HG03175 (cell line): ENCODE results near the gene AIG1.
"Not testable (repeated sequence)": the region's sequence is repeated elsewhere in the genome, so short reads cannot be mapped to it uniquely, and the experiment has no call there.

Source experiments
- ATAC-seq: cut with Tn5 transposase; IDR thresholded peaks from one replicate; pipeline ENCODE4 v1.9.1; 2021; ENCODE audit warnings: mild to moderate bottlenecking, moderate library complexity; ENCODE audit not compliant: unreplicated experiment

The AIG1 gene

DNA sequence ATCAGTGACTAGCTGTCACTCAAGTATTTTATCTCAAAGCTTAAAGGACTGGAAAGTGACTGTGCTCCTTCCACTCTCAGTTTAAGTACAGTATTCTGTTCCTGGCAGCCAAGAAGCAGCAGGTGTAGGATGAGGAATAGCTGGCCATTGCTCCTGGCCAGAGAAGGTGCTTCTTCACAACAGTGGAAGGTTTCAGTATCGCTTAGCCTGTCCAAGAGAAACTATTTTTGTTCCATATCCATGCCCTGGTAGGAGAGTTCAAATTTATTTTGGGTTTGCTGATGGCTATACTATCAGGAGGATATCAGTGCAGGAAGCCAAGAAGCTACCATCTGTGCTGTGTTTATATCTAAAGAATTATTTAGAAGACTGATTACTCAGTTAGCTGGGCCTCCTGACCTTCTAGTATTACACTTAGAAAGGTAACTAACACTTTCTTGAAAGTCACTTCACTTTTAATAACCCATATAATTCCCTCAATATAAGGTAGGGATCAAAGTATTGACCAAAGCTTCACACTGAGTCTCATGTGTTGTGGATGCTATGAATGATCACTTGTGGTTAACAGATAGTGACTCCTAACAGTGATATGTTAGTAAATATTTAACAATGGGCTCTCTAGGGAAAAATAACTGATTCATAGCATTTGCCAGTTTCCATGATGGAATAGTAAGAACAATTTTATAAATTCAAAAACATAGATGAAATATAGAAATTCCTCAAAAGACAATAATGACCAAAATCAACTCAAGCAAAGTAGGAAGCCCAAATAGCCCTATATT is 99.9 kb downstream of the AIG1 start:
- ATAC-seq, result peak; percentile 49

DNA sequence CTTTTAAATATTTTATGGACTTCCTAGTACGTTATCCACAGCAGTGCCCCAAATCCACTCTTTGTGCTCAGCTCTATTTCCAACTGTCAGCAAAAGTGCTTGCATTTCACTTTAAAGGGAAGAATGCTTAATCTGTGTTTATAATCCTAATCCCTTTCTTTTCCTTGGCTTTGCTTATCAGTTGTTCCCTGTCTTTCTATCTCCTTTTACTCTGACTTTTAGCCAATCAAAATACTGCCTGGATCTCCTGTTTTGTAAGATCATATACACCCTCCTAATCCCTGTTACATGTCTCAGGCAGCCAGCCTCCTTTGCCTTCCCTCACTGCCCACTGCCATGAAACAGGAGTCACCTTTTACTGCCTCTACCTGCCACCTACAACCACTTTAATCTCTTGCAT is 102.9 kb downstream of the AIG1 start:
- ATAC-seq, result no peak

- no peak for ATAC-seq
These were observed 103.9 kb downstream of the AIG1 start for GRCh38 chr6:143164565-143165105.

- no peak for ATAC-seq
These were observed 104.7 kb downstream of the AIG1 start for GRCh38 chr6:143165315-143165855.

DNA sequence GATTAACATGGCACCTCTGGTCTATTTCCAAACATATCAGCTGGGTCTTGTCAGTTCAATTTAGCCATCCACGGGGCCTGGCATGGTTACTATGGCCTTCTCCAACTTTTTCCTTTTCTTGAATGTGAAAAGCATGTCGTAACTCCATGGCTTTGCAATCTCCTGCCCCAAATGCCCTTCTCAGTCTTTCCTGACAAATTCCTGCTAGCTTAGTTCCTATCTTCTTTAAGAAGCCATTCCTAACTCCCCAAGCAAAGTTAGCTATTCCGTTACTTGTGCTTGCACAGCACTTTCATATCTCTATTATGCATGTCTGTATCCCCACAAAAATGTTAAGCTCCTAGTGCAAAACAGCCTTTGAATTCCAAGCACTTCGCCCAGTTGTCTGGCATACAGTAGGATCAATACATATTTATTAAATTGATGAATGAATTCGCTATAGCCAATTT is 105.6 kb downstream of the AIG1 start:
- ATAC-seq, result no peak

DNA sequence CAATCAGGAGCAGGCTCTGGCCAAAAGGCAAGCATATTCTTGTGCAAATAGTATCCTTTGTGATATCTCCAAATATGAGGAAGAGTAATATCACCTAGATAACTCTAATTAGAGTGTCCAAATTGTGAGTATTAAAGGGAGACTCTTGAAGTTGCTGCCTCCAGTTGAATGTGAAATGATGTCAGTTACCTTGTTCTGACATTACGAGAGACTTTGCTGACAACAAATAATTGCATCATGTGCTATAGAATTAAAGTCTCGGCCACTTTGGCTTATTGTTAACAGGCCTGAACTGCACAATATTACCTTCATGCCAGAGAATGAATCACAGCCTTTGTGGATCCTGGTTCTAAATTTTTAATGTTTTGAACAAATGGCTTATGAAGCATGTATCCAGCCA is 106.5 kb downstream of the AIG1 start:
- no peak for ATAC-seq

DNA sequence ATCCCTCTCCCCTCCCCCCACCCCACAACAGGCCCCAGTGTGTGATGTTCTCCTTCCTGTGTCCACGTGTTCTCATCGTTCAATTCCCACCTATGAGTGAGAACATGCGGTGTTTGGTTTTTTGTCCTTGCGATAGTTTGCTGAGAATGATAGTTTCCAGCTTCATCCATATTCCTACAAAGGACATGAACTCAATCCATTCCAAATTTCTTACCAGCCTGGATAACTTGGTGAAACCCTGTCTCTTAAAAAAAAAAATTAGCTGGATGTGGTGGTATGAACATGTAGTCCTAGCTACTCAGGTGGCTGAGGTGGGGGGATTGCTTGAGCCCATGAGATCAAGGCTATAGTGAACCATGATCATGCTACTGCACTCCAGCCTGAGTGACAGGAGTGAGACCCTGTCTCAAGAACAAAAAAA is 107.7 kb downstream of the AIG1 start:
- not testable (repeated sequence) for ATAC-seq

- no peak for ATAC-seq
These were observed 108.8 kb downstream of the AIG1 start for GRCh38 chr6:143169440-143169839.

- no peak for ATAC-seq
These were observed 113.8 kb downstream of the AIG1 start for GRCh38 chr6:143174516-143174915.

- ATAC-seq, result no peak
These were observed 114.3 kb downstream of the AIG1 start for GRCh38 chr6:143174951-143175350.

DNA sequence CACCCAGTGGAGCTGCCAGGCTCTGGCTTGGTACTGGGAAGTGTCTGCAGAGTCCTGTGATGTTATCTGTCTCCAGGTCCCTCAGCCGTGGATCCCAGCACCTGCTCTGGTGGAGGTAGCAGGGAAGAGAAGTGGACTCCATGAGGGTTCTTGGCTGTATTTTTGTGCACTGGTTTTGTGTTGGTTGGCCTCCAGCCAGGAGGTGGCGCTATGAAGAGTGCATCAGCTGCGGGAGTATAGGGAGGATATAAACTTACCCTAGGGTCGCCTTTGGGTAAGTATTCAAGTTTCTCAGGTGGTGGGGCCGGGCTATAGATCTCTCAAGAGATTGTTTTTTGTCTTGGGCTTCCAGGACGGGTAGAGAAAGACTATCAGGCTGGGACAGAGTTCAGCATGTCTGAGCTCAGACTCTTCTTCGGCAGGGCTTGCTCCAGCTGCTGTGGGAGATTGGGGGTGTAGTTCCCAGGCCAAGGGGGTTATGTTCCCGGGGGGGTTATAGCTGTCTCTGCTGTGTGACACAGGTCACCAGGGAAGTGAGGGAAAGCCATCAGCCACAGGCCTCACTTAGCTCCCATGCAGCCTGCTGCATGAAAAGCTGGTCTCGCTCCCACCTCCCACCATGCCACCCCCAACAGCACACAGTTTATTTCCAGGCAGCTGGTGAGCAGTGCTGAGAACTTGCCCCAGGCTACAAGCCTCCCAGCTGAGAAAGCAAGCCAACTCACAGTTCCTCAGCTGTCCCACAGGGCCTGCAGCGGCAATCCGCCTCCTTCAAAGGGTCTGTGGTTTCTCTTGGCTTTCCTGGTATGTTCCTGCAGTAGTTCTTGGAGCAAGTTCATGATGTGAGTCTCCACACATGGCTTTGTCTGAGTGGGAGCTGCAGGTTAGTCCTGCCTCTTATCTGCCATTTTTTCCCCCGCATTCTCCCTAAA is 115.7 kb downstream of the AIG1 start:
- no peak for ATAC-seq

DNA sequence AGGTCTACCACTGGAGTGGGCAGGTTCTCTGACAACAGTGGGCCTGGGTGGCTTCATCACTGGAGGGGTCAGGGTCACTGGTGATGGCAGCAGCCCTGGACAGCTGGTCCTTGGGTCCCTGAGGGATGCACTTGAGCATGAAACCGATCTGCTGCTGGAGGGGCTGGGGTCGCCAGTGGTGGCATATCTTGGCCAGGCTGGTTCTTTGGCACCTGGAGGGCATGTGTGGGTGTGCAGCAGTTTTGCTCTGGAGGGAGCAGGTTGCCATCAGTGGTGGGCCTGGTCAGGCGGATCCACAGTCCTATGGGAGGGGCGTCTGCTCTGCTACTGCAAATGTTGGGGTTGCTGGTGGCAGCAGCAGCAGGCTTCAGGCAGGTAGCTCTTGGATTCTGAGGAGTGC is 117.0 kb downstream of the AIG1 start:
- ATAC-seq, result no peak

DNA sequence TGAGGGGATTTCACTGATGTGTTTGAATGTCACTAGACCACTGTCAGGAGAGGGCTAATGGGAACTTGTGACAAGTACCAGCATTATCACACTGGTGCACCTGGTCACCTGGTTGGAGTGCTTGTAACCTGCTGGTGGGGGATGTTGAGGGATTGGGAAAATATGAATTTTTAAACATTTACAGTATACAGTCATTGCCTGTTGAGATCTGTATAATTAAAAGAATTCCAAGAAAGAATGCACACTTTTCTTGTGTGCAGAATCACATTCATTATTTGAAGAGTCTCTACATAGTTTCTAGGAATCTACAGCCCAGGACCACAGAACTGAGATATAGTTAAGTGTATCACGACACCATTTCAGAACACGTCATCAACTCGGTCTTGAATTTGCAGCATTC is 118.4 kb downstream of the AIG1 start:
- no peak for ATAC-seq

- no peak for ATAC-seq
These were observed 119.4 kb downstream of the AIG1 start for GRCh38 chr6:143179901-143180612.

DNA sequence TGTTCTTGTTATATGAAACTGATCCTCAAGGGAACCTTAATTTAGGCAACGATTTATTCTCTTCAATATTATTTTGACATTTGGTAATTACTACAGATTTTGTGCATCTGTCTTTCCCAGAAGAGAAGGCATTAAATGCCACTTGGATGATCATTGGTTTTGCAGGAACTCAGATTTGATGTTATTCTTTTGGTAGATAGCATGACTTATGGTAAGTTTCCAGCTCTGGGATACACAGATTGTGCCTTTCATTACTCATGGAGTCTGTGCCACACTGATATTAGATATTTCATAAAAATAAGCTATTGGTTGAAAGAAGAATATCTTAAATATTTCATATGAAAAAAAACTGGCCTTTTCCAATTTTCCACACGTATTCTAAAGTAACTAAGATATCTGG is 120.1 kb downstream of the AIG1 start:
- ATAC-seq, result no peak

DNA sequence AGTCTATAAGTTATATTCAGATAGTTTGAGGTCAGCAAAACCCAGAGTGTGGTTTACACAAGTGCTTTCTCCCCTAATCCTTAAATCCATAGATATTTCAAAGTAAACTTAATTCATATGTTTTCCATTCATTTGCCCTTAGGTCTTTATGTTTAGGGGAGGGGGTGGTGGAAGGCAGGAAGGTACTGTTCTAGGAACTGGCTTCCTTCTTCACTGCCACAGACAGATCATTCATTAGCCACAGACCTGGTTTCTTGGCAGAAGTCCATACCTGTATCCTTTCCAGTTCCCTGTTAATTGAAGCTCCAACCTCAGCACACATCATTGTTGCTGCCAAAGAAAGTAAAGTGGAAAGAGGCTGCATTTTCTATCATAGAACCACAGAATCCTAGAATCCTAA is 123.0 kb downstream of the AIG1 start:
- ATAC-seq, result no peak

DNA sequence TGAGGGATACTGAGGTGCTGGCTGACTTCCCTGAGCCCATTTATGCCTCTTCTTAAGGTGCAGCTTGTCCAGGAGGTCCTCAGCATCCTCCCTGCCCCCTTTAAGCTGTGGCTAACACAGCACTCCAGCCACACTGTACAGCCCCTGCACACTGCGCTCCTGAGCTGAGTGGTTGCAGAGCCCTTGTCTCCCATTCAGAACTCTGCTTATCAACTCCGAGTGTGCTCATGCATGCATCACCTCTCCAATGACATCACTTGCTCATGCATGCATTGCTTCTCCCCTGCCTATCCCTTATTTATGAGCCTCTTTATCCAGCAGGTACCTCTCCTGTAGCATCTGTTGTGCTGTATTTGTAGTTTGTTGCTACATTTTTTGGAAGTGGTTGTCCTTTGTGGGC is 124.6 kb downstream of the AIG1 start:
- ATAC-seq, result no peak

DNA sequence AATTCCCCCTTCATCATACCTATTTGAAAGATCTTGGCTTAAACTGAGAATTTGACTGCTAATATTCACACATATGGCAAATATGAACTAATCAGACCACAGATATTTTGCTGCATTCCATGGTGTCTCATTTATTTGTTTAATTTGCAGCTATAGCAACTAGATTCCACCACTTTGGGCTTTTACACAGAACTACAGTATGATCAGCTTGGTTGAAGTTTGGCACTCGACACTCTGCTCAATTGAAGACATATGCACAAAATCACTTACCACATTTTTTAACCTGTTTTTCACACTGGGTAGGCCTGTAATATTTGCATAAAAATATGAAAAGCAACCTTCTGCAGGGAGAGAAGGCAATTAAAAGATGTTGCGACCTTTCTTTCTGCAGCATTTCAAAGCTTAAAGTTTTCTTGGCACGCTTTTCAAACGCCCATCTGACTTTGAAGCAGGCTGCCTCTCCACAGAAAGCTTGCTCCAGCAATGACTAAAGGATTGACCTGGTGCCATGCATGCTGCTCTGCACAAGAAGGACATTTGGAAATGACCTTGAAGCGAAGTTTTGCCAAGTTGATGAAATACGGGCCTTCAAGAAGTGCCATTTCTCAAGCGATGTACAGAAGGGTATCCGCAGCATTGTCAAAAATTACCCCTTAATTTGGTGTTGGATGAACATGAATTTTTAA is 126.7 kb downstream of the AIG1 start:
- no peak for ATAC-seq

GRCh38 chr6:143188292-143188691 is 127.6 kb downstream of the AIG1 start:
- ATAC-seq, result no peak

DNA sequence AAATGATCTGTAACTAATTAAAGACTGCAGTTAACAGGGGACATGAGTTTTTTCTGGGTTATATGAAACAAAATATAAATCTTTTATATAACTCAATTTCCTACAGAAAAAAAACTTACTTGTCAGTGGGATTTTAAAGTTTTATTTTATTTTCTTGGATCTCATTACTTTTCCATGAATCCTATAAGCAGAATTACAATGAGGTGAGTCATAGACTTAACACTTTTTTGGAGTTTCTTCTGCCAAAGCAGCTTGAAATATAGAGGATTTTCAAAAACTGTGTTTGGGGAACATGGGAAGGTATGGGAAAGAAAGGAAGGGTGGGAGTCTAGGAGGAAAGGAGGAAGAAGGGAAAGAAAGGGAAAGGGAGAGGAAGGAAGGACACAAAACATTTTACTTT is 130.7 kb downstream of the AIG1 start:
- no peak for ATAC-seq
